Measurements from ENCODE around the gene ST8SIA1. TPM values are rescaled to one million over a fixed set of nuclear protein-coding genes. Genes with fewer than 3 reads are reported as not detected.
"Not testable (repeated sequence)": the region's sequence is repeated elsewhere in the genome, so short reads cannot be mapped to it uniquely, and the experiment has no call there.

The ST8SIA1 gene
- not detected for polyA plus RNA-seq (2012; ENCODE audit: low read depth, missing spikeins)

DNA sequence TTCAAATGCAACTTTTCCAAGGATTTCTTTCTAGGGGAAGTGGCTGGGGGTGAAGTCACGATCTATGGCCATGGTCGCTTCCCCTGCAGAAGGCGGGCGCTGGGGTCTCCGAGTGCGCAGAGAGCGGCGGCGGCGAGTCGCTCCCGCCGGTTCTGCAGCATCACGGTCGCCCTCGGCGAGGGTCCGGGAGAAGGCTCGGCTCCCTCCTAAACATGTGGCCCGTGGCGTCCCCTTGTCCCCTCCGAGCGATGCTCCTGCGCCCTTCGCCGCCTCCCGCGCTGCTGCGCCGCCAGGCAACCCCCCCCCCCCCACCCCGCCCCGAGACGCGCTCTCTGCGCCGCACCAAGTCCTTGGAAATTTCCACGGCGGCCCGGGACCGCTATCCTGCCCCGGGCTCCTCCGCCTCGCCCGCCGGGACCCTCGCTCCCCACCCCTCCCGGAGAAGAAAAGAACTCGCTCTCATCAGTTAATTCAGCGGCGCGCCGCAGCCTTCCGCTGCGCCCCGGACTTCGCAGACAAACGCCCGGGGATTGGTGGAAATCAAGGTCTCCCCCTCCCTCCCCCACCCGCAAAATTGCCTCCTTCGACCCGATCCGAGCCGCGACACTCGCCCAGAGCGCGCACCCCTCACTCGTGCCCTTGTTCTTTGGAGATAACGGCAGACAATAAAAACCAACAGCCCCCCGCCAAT lies at the start of gene ST8SIA1:
Gene ST8SIA1 (minus strand): TSS at position 298 of the 691 bp plus-strand sequence. CDS start 475 bp downstream, outside the sequence.
- FAIRE-seq, result no peak
- peak; percentile 25 for DNase-seq (ENCODE audit: insufficient read length, low spot score)
- TF ChIP-seq POU2F2 (IDR thresholded peaks at IDR 0.05; ENCODE audit: low read depth, low read length) (no peak), SPI1 (IDR thresholded peaks at IDR 0.05; ENCODE audit: low read depth, low read length) (no peak), POLR2A (IDR thresholded peaks at IDR 0.05; ENCODE audit: low read depth, low read length) (no peak)

DNA sequence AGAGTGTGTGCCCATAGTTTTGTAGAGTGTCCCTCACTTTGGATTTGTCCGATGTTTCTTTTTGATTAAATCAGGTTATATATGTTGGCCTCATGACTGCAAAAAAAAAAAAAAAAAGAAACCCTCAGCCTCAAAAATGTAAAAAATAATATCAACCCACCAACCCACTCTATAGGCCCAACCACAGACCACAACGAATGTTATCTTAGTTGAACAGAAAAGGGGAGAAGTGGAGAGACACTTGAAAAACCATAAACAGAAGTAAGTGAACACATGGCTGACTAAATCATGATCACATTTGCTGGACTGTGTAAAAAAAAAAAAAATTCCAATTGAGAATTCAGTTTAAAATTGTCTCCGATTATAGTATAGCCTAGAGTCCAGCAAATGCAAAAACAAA lies 45.5 kb upstream of the ST8SIA1 start:
- TF ChIP-seq POLR2AphosphoS5 (IDR thresholded peaks at IDR 0.05; ENCODE audit: low read depth, low read length), result no peak
- TF ChIP-seq SPI1 (IDR thresholded peaks at IDR 0.05; ENCODE audit: low read depth, low read length), result no peak
- TF ChIP-seq POU2F2 (IDR thresholded peaks at IDR 0.05; ENCODE audit: low read depth, low read length), result no peak
- TF ChIP-seq TAF1 (IDR thresholded peaks at IDR 0.05; ENCODE audit: low read depth, low read length), result no peak
- TF ChIP-seq PAX5 (IDR thresholded peaks at IDR 0.05; ENCODE audit: insufficient read depth, low read length, severe bottlenecking), result no peak
- no peak for TF ChIP-seq POLR2A (IDR thresholded peaks at IDR 0.05; ENCODE audit: low read depth, low read length)
- FAIRE-seq, result no peak
- DNase-seq (ENCODE audit: insufficient read length, low spot score), result no peak

DNA sequence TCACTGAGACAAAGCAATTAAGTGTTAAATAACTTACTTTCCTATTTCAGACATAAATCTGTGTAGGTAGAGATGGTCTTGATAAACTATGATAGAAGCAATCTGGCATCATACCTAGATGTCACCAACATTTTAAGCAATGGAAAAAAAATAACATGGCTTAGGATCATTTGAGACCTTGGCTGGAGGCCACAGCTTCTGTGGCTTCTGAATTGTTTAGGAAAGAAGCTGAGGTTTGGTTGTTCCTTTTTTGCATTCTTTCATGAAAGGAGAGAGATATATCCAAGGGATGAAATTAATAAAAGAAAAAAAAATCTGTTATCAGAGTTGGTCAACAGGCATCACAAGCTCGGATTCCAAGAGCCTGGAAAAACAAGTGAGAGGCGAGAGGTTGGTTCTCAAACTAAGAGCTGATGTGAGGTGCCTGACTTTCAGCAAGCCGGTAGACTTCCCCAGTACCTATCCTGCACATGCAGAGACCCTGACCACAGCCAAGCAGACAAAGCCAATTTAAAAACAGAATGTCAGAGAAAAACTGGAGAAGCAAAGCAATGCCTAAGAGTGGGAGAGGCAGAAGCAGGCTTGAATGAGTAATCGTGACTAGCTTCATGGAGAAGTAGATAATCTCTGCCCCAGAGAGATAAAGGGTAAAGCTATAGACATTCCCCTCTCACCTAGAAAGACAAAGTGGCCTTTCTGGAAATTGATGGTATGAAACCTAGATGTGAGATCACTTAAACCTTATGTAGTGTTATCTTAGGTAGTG lies 43.4 kb upstream of the ST8SIA1 start:
- no peak for TF ChIP-seq POLR2AphosphoS5 (IDR thresholded peaks at IDR 0.05; ENCODE audit: low read depth, low read length)
- no peak for TF ChIP-seq PAX5 (IDR thresholded peaks at IDR 0.05; ENCODE audit: insufficient read depth, low read length, severe bottlenecking)
- no peak for TF ChIP-seq POLR2A (IDR thresholded peaks at IDR 0.05; ENCODE audit: low read depth, low read length)
- TF ChIP-seq POU2F2 (IDR thresholded peaks at IDR 0.05; ENCODE audit: low read depth, low read length), result no peak
- no peak for TF ChIP-seq TAF1 (IDR thresholded peaks at IDR 0.05; ENCODE audit: low read depth, low read length)
- no peak for TF ChIP-seq SPI1 (IDR thresholded peaks at IDR 0.05; ENCODE audit: low read depth, low read length)
- DNase-seq (ENCODE audit: insufficient read length, low spot score) (no peak), FAIRE-seq (no peak)

DNA sequence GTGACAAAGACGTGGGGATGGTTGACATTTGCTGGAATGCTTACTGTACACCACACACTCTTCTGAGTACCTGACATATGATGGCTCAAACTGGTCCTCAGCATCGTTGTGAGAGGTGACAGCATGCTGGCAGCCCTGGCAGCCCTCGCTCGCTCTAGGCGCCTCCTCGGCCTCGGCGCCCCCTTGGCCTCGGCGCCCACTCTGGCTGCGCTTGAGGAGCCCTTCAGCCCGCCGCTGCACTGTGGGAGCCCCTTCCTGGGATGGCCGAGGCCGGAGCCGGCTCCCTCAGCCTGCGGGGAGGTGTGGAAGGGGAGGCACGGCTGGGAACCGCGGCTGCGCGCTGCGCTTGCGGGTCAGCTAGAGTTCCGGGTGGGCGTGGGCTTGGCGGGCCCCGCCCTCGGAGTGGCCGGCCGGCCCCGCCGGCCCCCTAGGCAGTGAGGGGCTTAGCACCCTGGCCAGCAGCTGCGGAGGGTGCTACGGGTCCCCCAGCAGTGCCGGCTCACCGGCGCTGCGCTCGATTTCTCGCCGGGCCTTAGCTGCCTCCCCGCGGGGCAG lies 42.2 kb upstream of the ST8SIA1 start:
- not testable (repeated sequence) for DNase-seq (ENCODE audit: insufficient read length, low spot score); FAIRE-seq

- TF ChIP-seq SPI1 (IDR thresholded peaks at IDR 0.05; ENCODE audit: low read depth, low read length), result peak; percentile 62; the same call in 1 of the 2 replicates
- no peak for TF ChIP-seq POLR2AphosphoS5 (IDR thresholded peaks at IDR 0.05; ENCODE audit: low read depth, low read length)
- no peak for FAIRE-seq
- DNase-seq (ENCODE audit: insufficient read length, low spot score), result no peak
These were observed 40.0 kb upstream of the ST8SIA1 start for GRCh38 chr12:22374508-22374907.

- no peak for DNase-seq (ENCODE audit: insufficient read length, low spot score)
- no peak for TF ChIP-seq POLR2A (IDR thresholded peaks at IDR 0.05; ENCODE audit: low read depth, low read length)
- no peak for TF ChIP-seq PAX5 (IDR thresholded peaks at IDR 0.05; ENCODE audit: insufficient read depth, low read length, severe bottlenecking)
- TF ChIP-seq SPI1 (IDR thresholded peaks at IDR 0.05; ENCODE audit: low read depth, low read length), result no peak
- TF ChIP-seq POU2F2 (IDR thresholded peaks at IDR 0.05; ENCODE audit: low read depth, low read length), result no peak
- no peak for TF ChIP-seq POLR2AphosphoS5 (IDR thresholded peaks at IDR 0.05; ENCODE audit: low read depth, low read length)
- no peak for TF ChIP-seq TAF1 (IDR thresholded peaks at IDR 0.05; ENCODE audit: low read depth, low read length)
- FAIRE-seq, result no peak
These were observed 37.9 kb upstream of the ST8SIA1 start for GRCh38 chr12:22372277-22372837.

DNA sequence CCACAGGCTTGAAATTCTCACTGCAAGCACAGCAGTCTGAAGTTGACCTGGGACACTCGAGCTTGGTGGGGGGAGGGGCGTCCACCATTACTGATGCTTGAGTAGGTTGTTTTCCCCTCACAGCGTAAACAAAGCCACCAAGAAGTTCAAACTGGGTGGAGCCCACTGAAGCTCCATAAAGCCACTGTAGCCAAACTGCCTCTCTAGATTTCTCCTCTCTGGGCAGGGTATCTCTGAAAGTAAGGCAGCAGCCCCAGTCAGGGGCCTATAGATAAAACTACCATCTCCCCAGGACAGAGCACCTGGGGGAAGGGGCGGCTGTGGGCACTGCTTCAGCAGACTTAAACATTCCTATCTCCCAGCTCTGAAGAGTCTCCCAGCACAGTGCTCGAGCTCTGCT lies 31.7 kb upstream of the ST8SIA1 start:
- FAIRE-seq (no peak), DNase-seq (ENCODE audit: insufficient read length, low spot score) (no peak)
- TF ChIP-seq TAF1 (IDR thresholded peaks at IDR 0.05; ENCODE audit: low read depth, low read length) (no peak), SPI1 (IDR thresholded peaks at IDR 0.05; ENCODE audit: low read depth, low read length) (no peak), POU2F2 (IDR thresholded peaks at IDR 0.05; ENCODE audit: low read depth, low read length) (no peak), PAX5 (IDR thresholded peaks at IDR 0.05; ENCODE audit: insufficient read depth, low read length, severe bottlenecking) (no peak), POLR2A (IDR thresholded peaks at IDR 0.05; ENCODE audit: low read depth, low read length) (no peak), POLR2AphosphoS5 (IDR thresholded peaks at IDR 0.05; ENCODE audit: low read depth, low read length) (no peak)

GRCh38 chr12:22361785-22362184 lies 27.3 kb upstream of the ST8SIA1 start:
- TF ChIP-seq POU2F2 (IDR thresholded peaks at IDR 0.05; ENCODE audit: low read depth, low read length) (no peak), POLR2A (IDR thresholded peaks at IDR 0.05; ENCODE audit: low read depth, low read length) (no peak)
- FAIRE-seq (no peak), DNase-seq (ENCODE audit: insufficient read length, low spot score) (no peak)

- DNase-seq (ENCODE audit: insufficient read length, low spot score) (no peak), FAIRE-seq (no peak)
- TF ChIP-seq POU2F2 (IDR thresholded peaks at IDR 0.05; ENCODE audit: low read depth, low read length), result no peak
- TF ChIP-seq TAF1 (IDR thresholded peaks at IDR 0.05; ENCODE audit: low read depth, low read length), result no peak
- TF ChIP-seq POLR2AphosphoS5 (IDR thresholded peaks at IDR 0.05; ENCODE audit: low read depth, low read length), result no peak
- no peak for TF ChIP-seq POLR2A (IDR thresholded peaks at IDR 0.05; ENCODE audit: low read depth, low read length)
- TF ChIP-seq SPI1 (IDR thresholded peaks at IDR 0.05; ENCODE audit: low read depth, low read length), result no peak
- no peak for TF ChIP-seq PAX5 (IDR thresholded peaks at IDR 0.05; ENCODE audit: insufficient read depth, low read length, severe bottlenecking)
These were observed 26.3 kb upstream of the ST8SIA1 start for GRCh38 chr12:22360774-22361173.

- no peak for TF ChIP-seq SPI1 (IDR thresholded peaks at IDR 0.05; ENCODE audit: low read depth, low read length)
- no peak for TF ChIP-seq TAF1 (IDR thresholded peaks at IDR 0.05; ENCODE audit: low read depth, low read length)
- no peak for TF ChIP-seq POU2F2 (IDR thresholded peaks at IDR 0.05; ENCODE audit: low read depth, low read length)
- TF ChIP-seq POLR2AphosphoS5 (IDR thresholded peaks at IDR 0.05; ENCODE audit: low read depth, low read length), result no peak
- TF ChIP-seq PAX5 (IDR thresholded peaks at IDR 0.05; ENCODE audit: insufficient read depth, low read length, severe bottlenecking), result no peak
- TF ChIP-seq POLR2A (IDR thresholded peaks at IDR 0.05; ENCODE audit: low read depth, low read length), result no peak
- no peak for DNase-seq (ENCODE audit: insufficient read length, low spot score)
- no peak for FAIRE-seq
These were observed 23.0 kb upstream of the ST8SIA1 start for GRCh38 chr12:22357531-22357930.

Measured in GM12891 (cell line).